Right lobe of liver (tissue), 4 donors: ENCODE measurements around the gene ITGAD.

Source experiments
- CTCF ChIP-seq, 4 donors: fragments of 200-600 bp in 3 of 4; fragments of 450-650 bp in 1 of 4; IDR thresholded peaks; one replicate each; pipeline versions ENCODE4 v1.5.1 to v1.8.0; 2016 to 2022; ENCODE audit warnings: antibody characterized with exemption in 4 of 4, mild to moderate bottlenecking in 2 of 4
- POLR2A ChIP-seq: fragments of 450-650 bp; IDR thresholded peaks from one replicate; pipeline ENCODE4 v1.6.1; 2017; ENCODE audit warnings: antibody characterized with exemption, mild to moderate bottlenecking
- donor health status: DM: no; HTN: no; CAD: no.
- donor health status: DM: no; HTN: no; CAD: no.
- donor health status: DM: no; HTN: yes; CAD: no.

DNA sequence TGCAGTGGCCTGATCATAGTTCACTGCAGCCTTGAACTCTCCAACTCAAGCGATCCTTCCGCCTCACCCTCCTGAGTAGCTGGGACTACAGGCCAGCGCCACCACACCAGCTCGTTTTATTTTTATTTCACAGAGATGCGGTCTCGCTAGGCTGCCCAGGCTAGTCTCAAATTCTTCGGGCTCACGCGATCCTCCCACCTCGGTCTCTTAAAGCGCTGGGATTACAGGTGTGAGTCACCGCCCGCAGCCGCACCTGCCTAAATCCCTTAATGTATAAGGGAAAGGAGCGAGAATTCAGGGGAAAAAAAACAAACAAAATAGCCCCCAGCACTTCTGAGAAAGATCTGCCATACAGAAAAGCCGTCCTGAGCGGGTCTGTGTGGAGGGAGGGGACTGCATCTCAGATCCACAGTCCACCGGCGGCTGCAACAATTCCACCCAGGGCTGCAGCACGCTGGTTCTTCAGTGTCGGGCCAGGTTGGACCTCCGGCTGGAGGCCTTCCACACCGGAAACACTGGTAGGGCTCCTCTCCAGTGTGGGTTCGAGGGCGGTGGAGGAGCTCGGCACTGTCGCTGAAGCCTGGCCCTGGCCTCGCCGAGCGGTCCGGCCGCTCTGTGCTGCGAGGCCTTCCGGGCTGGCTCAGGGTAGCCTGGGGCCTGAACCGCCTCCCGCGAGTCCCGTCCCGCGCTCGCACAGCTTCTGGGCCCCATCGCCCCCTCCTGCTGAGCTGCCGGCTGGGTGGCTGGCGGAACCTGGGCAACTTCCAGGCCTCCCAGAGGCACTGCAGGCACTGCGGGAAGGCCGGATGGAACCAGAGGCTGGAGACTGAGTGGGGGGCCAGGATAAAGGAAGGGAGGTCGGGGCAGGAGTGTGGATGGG, 42.4 kb downstream of the ITGAD start:
- no peak for TF ChIP-seq CTCF (IDR thresholded peaks at IDR 0.05)
- no peak for TF ChIP-seq POLR2A
